Right ventricle myocardium superior (tissue), 1 donor: Measurements from ENCODE around the gene ZNF586. TPM values are rescaled to one million over a fixed set of nuclear protein-coding genes. Genes with fewer than 3 reads are reported as not detected.
"Not testable (repeated sequence)": the region's sequence is repeated elsewhere in the genome, so short reads cannot be mapped to it uniquely, and the experiment has no call there.

Source experiments
- ATAC-seq: fragments of 200-7000 bp; cut with Tn5 transposase; one replicate; pipeline ENCODE4 v1.9.1; 2020; ENCODE audit warnings: mild to moderate bottlenecking; ENCODE audit not compliant: poor library complexity
- DNase-seq: peaks from one replicate; pipeline ENCODE4 v3.0.0-alpha.2; 2020
- intact Hi-C: fragments of 100-400 bp; cut with DNase I; formaldehyde crosslinking; loops from one replicate; pipeline ENCODE4 v1.11.2; 2022
- long read RNA-seq: library from polyadenylated mRNA; unstranded; transcript quantifications from one replicate; pipeline ENCODE4 v2.0.0, GENCODE V29; 2021
- total RNA-seq: library from RNA; stranded (reverse); fragmentation: NEBNext Ultra II Directional; extraction: Animal tissue kit (Norgen Biotek cat#: 25700); gene quantifications from one replicate; pipeline ENCODE4 v1.2.1, GENCODE V29; 2021
- donor health status: DM: no; HTN: yes; CAD: no; lungs with severe emphysema.

The ZNF586 gene
- total RNA-seq = 9.8 TPM
- long read RNA-seq, partial matches to known transcripts = 0 of 9 reads
- long read RNA-seq, other reads (novel, unspliced or antisense) = 4 of 9 reads

GRCh38 chr19:57769345-57770131 lies at the start of gene ZNF586:
Gene ZNF586 (plus strand): TSS chr19:57769676. CDS start chr19:57769843, 167 bp downstream.
- DNase-seq = peak; percentile 93
- intact Hi-C loops = no loop called here
- peak; percentile 99 for ATAC-seq

DNA sequence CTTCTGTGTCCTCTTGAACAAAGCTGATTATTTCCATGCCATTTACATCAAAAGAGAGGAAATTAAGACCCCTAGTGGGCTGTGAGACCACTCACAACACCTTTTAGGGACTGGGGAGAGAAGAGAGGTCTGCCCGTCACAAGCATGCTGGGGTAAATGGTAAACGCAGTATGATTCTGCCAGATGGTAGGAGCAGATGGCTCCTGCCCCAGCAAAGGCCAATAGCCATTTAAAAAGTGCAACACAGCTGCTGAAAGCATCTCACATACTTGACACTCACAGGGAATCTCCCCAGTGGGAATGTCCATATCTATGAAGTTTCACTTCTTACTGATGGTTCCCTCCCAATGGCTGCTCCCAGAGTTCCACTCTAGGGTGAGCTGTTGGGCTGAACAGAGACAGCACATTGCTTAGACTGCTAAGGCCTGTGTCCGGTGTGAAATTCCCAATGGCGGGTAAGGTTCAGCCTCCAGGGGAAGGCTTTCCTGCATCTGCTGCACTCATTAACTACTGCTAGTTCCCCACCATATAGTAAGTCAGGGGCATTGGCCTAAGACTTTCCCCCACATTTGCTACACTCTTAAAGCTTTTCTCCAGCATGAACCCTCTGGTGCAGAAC lies 49.5 kb upstream of the ZNF586 start:
- DNase-seq = no peak
- intact Hi-C loops = no loop called here
- no peak for ATAC-seq

DNA sequence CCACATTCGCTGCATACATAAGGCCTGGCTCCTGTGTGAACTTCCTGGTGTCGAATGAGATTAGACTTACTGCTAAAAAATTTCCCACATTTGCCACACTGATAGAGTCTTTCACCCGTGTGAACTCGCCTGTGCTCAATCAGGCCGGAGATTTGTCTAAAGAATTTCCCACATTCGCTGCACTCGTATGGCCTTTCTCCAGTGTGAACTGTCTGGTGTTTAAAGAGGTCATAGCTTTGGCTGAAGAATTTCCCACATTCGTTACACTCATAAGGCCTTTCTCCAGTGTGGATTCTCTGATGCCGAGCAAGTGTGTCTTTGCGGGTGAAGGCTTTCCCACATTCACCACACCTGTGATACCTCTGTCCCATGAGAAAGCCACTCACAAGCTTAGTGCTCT lies 48.6 kb upstream of the ZNF586 start:
- no peak for ATAC-seq
- intact Hi-C loops = no loop called here
- DNase-seq = no peak

DNA sequence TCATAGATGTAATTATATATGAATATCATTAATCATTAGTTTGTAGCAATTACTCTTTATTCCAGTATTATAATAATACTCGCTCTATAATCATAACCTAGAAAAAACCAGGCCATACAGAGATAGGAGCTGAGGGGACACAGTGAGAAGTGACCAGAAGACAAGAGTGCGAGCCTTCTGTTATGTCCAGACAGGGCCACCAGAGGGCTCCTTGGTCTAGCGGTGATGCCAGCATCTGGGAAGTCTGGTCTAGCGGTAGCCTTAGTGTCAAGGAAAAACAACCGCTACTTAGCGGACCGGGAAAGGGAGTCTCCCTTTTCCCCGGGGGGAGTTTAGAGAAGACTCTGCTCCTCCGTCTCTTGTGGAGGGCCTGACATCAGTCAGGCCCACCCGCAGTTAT lies 31.2 kb upstream of the ZNF586 start:
- peak; percentile 84 for ATAC-seq
- peak; percentile 72 for DNase-seq
- intact Hi-C loops = loop anchor here (5.0 kb wide), 2 partner anchors 159 to 419 kb away; no protein-coding TSS in a partner anchor

DNA sequence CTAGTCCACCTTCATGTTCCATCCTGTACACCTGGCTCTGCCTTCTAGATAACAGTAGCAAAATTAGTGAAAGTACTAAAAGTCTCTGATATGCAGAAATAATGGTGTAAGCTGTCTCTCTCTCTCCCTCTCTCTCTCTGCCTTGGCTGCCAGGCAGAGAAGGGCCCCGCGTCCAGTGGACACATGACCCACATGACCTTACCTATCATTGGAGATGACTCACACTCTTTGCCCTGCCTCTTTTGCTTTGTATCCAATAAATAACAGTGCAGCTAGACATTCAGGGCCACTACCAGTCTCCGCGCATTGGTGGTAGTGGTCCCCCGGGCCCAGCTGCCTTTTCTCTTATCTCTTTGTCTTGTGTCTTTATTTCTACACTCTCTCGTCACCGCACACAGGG lies 30.7 kb upstream of the ZNF586 start:
- intact Hi-C loops = loop anchor here (5.0 kb wide), 2 partner anchors 159 to 419 kb away; no protein-coding TSS in a partner anchor
- DNase-seq, ATAC-seq: not testable (repeated sequence)

DNA sequence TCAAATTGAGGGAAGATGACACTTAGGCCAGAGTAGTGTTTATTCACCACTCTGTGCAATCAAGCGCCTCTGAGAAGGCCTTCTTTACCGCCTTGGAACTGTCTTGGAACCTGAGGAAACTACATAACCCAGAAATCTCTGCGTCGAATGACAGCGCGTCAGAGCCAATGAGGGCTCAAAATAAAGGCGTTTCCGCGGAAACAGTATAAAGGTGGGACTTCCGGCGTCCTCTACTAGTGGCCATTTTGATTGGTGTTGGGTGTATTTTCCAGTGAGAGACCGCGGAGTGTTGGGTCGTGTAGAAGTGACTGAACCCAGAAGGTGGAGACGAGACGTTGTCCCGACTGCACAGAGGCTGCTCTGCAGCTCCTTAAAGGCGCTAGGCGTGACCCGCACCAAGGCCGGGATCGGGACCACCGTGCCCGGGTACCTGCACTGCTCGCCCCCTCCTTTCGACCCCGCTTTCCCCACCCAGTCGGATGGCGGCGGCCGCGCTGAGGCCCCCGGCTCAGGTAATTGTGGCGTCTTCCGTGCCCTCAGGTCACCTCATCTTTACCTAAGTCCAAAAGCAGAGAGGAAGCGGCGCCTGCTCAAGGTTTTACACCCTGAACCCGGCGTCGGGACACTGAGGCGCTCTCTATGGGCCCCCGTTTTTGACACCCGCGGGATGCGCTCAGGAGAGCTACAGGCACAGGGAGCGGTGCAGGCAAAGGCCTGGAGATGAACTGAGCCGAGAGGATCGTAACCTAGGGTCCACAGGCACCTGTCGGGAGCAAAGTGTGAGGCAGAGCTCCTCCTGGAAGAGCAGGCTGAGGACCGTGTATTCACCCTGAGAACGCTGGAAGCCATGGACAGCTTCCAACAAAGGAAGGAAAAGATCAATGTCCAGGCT lies 22.6 kb upstream of the ZNF586 start, which contains the start of gene ZNF776:
TSS of gene ZNF776 (plus strand) at position 236 of the 892 bp plus-strand sequence. CDS start at position 480, 244 bp downstream.
- DNase-seq (peak; percentile 85), ATAC-seq (peak; percentile 98)
- intact Hi-C loops = no loop called here

DNA sequence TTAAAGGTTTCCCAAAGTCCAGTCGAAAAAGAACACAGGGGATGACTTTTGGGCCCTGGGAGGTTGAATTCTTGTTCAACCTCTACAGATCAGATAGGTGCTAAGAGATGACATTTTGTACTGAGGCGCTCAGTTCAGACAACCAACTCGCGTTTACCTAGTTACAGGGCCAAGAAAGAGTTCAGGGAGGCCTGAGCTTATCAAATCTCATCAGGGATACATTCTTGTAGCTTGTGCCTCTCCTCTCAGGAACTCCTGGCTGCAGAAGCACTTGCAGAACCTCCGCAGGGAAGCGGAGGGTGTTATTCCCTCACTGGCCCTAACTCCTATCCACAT lies 22.0 kb upstream of the ZNF586 start:
- ATAC-seq (peak; percentile 11), DNase-seq (no peak)
- intact Hi-C loops = no loop called here

- ATAC-seq = no peak
- intact Hi-C loops = no loop called here
- DNase-seq = no peak
These were observed 21.4 kb upstream of the ZNF586 start for GRCh38 chr19:57748029-57748428.

- ATAC-seq = no peak
- intact Hi-C loops = no loop called here
- DNase-seq = no peak
These were observed 15.3 kb upstream of the ZNF586 start for GRCh38 chr19:57754091-57754673.

- DNase-seq (no peak), ATAC-seq (no peak)
- intact Hi-C loops = no loop called here
These were observed 14.4 kb upstream of the ZNF586 start for GRCh38 chr19:57755031-57755430.

- DNase-seq = no peak
- no peak for ATAC-seq
- intact Hi-C loops = no loop called here
These were observed 11.5 kb upstream of the ZNF586 start for GRCh38 chr19:57757941-57758340.

- DNase-seq = no peak
- no peak for ATAC-seq
- intact Hi-C loops = no loop called here
These were observed 10.4 kb upstream of the ZNF586 start for GRCh38 chr19:57759096-57759495.

GRCh38 chr19:57771417-57771816 lies 1.9 kb downstream of the ZNF586 start:
- DNase-seq (no peak), ATAC-seq (no peak)
- intact Hi-C loops = no loop called here

- ATAC-seq (no peak), DNase-seq (no peak)
- intact Hi-C loops = no loop called here
These were observed 4.0 kb downstream of the ZNF586 start for GRCh38 chr19:57773488-57773887.

- DNase-seq = no peak
- intact Hi-C loops = no loop called here
- ATAC-seq = no peak
These were observed 7.4 kb downstream of the ZNF586 start for GRCh38 chr19:57776764-57777296.

GRCh38 chr19:57778336-57778735 lies 8.9 kb downstream of the ZNF586 start:
- no peak for DNase-seq
- intact Hi-C loops = no loop called here
- ATAC-seq = no peak

- intact Hi-C loops = no loop called here
- no peak for ATAC-seq
- DNase-seq = no peak
These were observed 9.9 kb downstream of the ZNF586 start for GRCh38 chr19:57779220-57779845.

GRCh38 chr19:57786286-57786685 lies 16.8 kb downstream of the ZNF586 start:
- intact Hi-C loops = no loop called here
- DNase-seq (no peak), ATAC-seq (peak; percentile 25)
